IMR-90 (cell line): ENCODE data around the gene GIMAP8. TPM values are rescaled to one million over a fixed set of nuclear protein-coding genes. Genes with fewer than 3 reads are reported as not detected.

Experiments
- polyA plus RNA-seq, 3 experiments: library from polyadenylated mRNA; depleted of rRNA; stranded (reverse); fragments of >200 nt; gene quantifications; 2 replicates each; pipeline ENCODE4 v1.2.3, GENCODE V29; 2012; ENCODE audit warnings: low replicate concordance in 1 of 3
- total RNA-seq: library from RNA; depleted of rRNA; stranded (reverse); fragments of >200 nt; gene quantifications from 2 replicates; pipeline ENCODE4 v1.2.3, GENCODE V29; 2012; rRNA removed

Gene GIMAP8
- total and polyA plus RNA-seq, 2 of the 4 experiments (the other 2 are of a cell fraction) = not detected

Other genes starting within 250 kb of the GIMAP8 start
- not detected in 2 replicates for gene LRRC61, start 127.3 kb upstream of the GIMAP8 start, total RNA-seq
- gene LRRC61, start 127.3 kb upstream of the GIMAP8 start, polyA plus RNA-seq (2012; rRNA removed) = 0.06 and 0.07 TPM in 2 replicates
- not detected in 2 replicates for gene ACTR3C, start 127.1 kb upstream of the GIMAP8 start, total RNA-seq
- gene ACTR3C, start 127.1 kb upstream of the GIMAP8 start, polyA plus RNA-seq (2012; rRNA removed) = not detected in 2 replicates
- gene RARRES2, start 109.0 kb upstream of the GIMAP8 start, total RNA-seq = not detected in 2 replicates
- gene RARRES2, start 109.0 kb upstream of the GIMAP8 start, polyA plus RNA-seq (2012; rRNA removed) = 1.4 and 1.6 TPM in 2 replicates
- gene REPIN1, start 81.8 kb upstream of the GIMAP8 start, total RNA-seq = 19.4 and 20.6 TPM in 2 replicates
- gene REPIN1, start 81.8 kb upstream of the GIMAP8 start, polyA plus RNA-seq (2012; rRNA removed) = 50.6 and 59.7 TPM in 2 replicates
- 1.4 TPM in 2 replicates for gene ZNF775, start 71.3 kb upstream of the GIMAP8 start, total RNA-seq
- gene ZNF775, start 71.3 kb upstream of the GIMAP8 start, polyA plus RNA-seq (2012; rRNA removed) = 2.6 and 4.0 TPM in 2 replicates
- not detected in 2 replicates for gene GIMAP7, start 64.2 kb downstream of the GIMAP8 start, total RNA-seq
- not detected in 2 replicates for gene GIMAP7, start 64.2 kb downstream of the GIMAP8 start, polyA plus RNA-seq (2012; rRNA removed)
- gene GIMAP4, start 116.8 kb downstream of the GIMAP8 start, total RNA-seq = not detected in 2 replicates
- not detected in 2 replicates for gene GIMAP4, start 116.8 kb downstream of the GIMAP8 start, polyA plus RNA-seq (2012; rRNA removed)
- gene GIMAP6, start 181.8 kb downstream of the GIMAP8 start, total RNA-seq = not detected in 2 replicates
- gene GIMAP6, start 181.8 kb downstream of the GIMAP8 start, polyA plus RNA-seq (2012; rRNA removed) = not detected in 2 replicates
- gene GIMAP2, start 235.1 kb downstream of the GIMAP8 start, total RNA-seq = under 0.01 TPM in 1 of 2 replicates, not detected in the other
- not detected in 2 replicates for gene GIMAP2, start 235.1 kb downstream of the GIMAP8 start, polyA plus RNA-seq (2012; rRNA removed)